ENCODE results near the gene BICD1.

GRCh38 chr12:32159381-32159780 is 52.7 kb downstream of the BICD1 start:
- TF ChIP-seq CTCF (IDR thresholded peaks at IDR 0.05) = no peak
- TF ChIP-seq EP300 (IDR thresholded peaks at IDR 0.05; ENCODE audit: borderline replicate concordance in 1 of 2, low read depth in 1 of 2, low read length in 1 of 2) = no peak
- no peak for TF ChIP-seq TAF1 (IDR thresholded peaks at IDR 0.05; ENCODE audit: borderline replicate concordance, low read depth, low read length)
- no peak for TF ChIP-seq MXI1 (IDR thresholded peaks at IDR 0.05; ENCODE audit: low read depth, low read length)
- no peak for TF ChIP-seq NFIC (IDR thresholded peaks at IDR 0.05; ENCODE audit: borderline replicate concordance)
- TF ChIP-seq IRF3 (IDR thresholded peaks at IDR 0.05; ENCODE audit: low read depth, low read length) = no peak
- no peak for TF ChIP-seq RAD21 (IDR thresholded peaks at IDR 0.05; ENCODE audit: low read length)
- no peak for TF ChIP-seq USF1 (IDR thresholded peaks at IDR 0.05; ENCODE audit: borderline replicate concordance, low read depth)
- no peak for TF ChIP-seq ZBTB33 (IDR thresholded peaks at IDR 0.05; ENCODE audit: borderline replicate concordance, low read depth)
- no peak for TF ChIP-seq CHD2 (IDR thresholded peaks at IDR 0.05; ENCODE audit: low read length, partially characterized antibody)
